ENCODE data around the gene VWA8. TPM values are rescaled to one million over a fixed set of nuclear protein-coding genes. Genes with fewer than 3 reads are reported as not detected.
"Not testable (repeated sequence)": the region's sequence is repeated elsewhere in the genome, so short reads cannot be mapped to it uniquely, and the experiment has no call there.

VWA8 gene
- total RNA-seq, 2 experiments from 2014 or later: 21.7 to 26.2 TPM

- no peak overlapping the region for H3K4me3 Mint-ChIP-seq
- ATAC-seq (peak; percentile 93), DNase-seq (peak; percentile 69)
- intact Hi-C loops (cut with DNase I, micrococcal nuclease): loop anchor here (1.0 to 10.0 kb wide), 3 partner anchors 15 to 314 kb away; partner anchors contain the start of gene VWA8 (in 1 of the 2)
- H3K36me3 Mint-ChIP-seq (ENCODE audit: low read depth): peaks cover 22% of the 10 kb centered on the region
- no peaks in the 10 kb centered on the region for H3K27me3 Mint-ChIP-seq
- ChIA-PET POLR2A (interaction anchor here (0.5 to 1.2 kb wide), 6 partner anchors 10 to 852 kb away, joined by 3 to 7 read pairs (median 5); partner anchors contain the start of gene DGKH), CTCF (interaction anchor here (0.7 to 1.9 kb wide), 6 partner anchors 11 to 442 kb away, joined by 3 to 11 read pairs (median 3); no protein-coding TSS in a partner anchor)
- no peaks in the 10 kb centered on the region for H3K9me3 Mint-ChIP-seq (ENCODE audit: low read depth)
- peaks cover 19% of the 10 kb centered on the region for H3K4me1 Mint-ChIP-seq
- no peak overlapping the region for H3K27ac Mint-ChIP-seq
Measured at GRCh38 chr13:41900918-41901317, 60.0 kb downstream of the VWA8 start.

GRCh38 chr13:41898411-41898810, 62.5 kb downstream of the VWA8 start:
- DNase-seq; CTCF ChIA-PET; H3K9me3 Mint-ChIP-seq (ENCODE audit: low read depth); H3K27ac Mint-ChIP-seq; H3K27me3 Mint-ChIP-seq; ATAC-seq; H3K4me3 Mint-ChIP-seq; intact Hi-C loops (cut with DNase I, micrococcal nuclease); POLR2A ChIA-PET: not testable (repeated sequence)
- Mint-ChIP-seq H3K36me3 (ENCODE audit: low read depth) (peaks cover 22% of the 10 kb centered on the region), H3K4me1 (peaks cover 11% of the 10 kb centered on the region)

GRCh38 chr13:41897126-41897525, 63.8 kb downstream of the VWA8 start:
- CTCF ChIA-PET: interaction anchor here (0.5 to 1.4 kb wide), 6 partner anchors 16 to 258 kb away, joined by 3 to 4 read pairs (median 3); no protein-coding TSS in a partner anchor

GRCh38 chr13:41895478-41895877, 65.4 kb downstream of the VWA8 start:
- H3K27me3 Mint-ChIP-seq: no peaks in the 10 kb centered on the region
- H3K27ac Mint-ChIP-seq: no peak overlapping the region
- no peaks in the 10 kb centered on the region for H3K9me3 Mint-ChIP-seq (ENCODE audit: low read depth)
- ChIA-PET POLR2A (no interaction called here), CTCF (interaction anchor here (1.5 kb wide), 1 partner anchor 9 kb away, joined by 7 read pairs; no protein-coding TSS in a partner anchor)
- no peak overlapping the region for H3K4me3 Mint-ChIP-seq
- no peaks in the 10 kb centered on the region for H3K4me1 Mint-ChIP-seq
- intact Hi-C loops (cut with DNase I, micrococcal nuclease): no loop called here
- peaks cover 33% of the 10 kb centered on the region for H3K36me3 Mint-ChIP-seq (ENCODE audit: low read depth)
- DNase-seq (no peak), ATAC-seq (no peak)

More at GRCh38 chr13:41897126-41897525, 63.8 kb downstream of the VWA8 start:
- intact Hi-C loops (cut with DNase I, micrococcal nuclease): no loop called here
- POLR2A ChIA-PET: no interaction called here
- H3K36me3 Mint-ChIP-seq (ENCODE audit: low read depth): peaks cover 24% of the 10 kb centered on the region
- no peaks in the 10 kb centered on the region for H3K27me3 Mint-ChIP-seq
- H3K4me3 Mint-ChIP-seq: no peak overlapping the region
- peaks cover 9% of the 10 kb centered on the region for H3K4me1 Mint-ChIP-seq
- H3K9me3 Mint-ChIP-seq (ENCODE audit: low read depth): no peaks in the 10 kb centered on the region
- no peak for ATAC-seq
- H3K27ac Mint-ChIP-seq: no peak overlapping the region
- no peak for DNase-seq

- H3K4me3 Mint-ChIP-seq: no peak overlapping the region
- no peak overlapping the region for H3K27ac Mint-ChIP-seq
- H3K36me3 Mint-ChIP-seq (ENCODE audit: low read depth): peaks cover 44% of the 10 kb centered on the region
- H3K27me3 Mint-ChIP-seq: no peaks in the 10 kb centered on the region
- peaks cover 6% of the 10 kb centered on the region for H3K4me1 Mint-ChIP-seq
- CTCF ChIA-PET: interaction anchor here (1.2 to 1.9 kb wide), 2 partner anchors 12 to 16 kb away, joined by 4 to 6 read pairs; no protein-coding TSS in a partner anchor
- no peaks in the 10 kb centered on the region for H3K9me3 Mint-ChIP-seq (ENCODE audit: low read depth)
- no peak for ATAC-seq
- no peak for DNase-seq
- intact Hi-C loops (cut with DNase I, micrococcal nuclease): no loop called here
- POLR2A ChIA-PET: no interaction called here
Measured at GRCh38 chr13:41891119-41891518, 69.8 kb downstream of the VWA8 start.

- POLR2A ChIA-PET: no interaction called here
- Mint-ChIP-seq H3K9me3 (ENCODE audit: low read depth) (peaks cover 7% of the 10 kb centered on the region), H3K4me3 (no peak overlapping the region), H3K4me1 (no peaks in the 10 kb centered on the region), H3K27me3 (no peaks in the 10 kb centered on the region), H3K36me3 (ENCODE audit: low read depth) (peaks cover 58% of the 10 kb centered on the region), H3K27ac (no peak overlapping the region)
- DNase-seq (no peak), ATAC-seq (no peak)
- CTCF ChIA-PET: no interaction called here
- intact Hi-C loops (cut with DNase I, micrococcal nuclease): no loop called here
Measured at GRCh38 chr13:41883147-41883546, 77.8 kb downstream of the VWA8 start.

- CTCF ChIA-PET; H3K27ac Mint-ChIP-seq; DNase-seq; H3K27me3 Mint-ChIP-seq; H3K4me1 Mint-ChIP-seq; H3K9me3 Mint-ChIP-seq (ENCODE audit: low read depth); POLR2A ChIA-PET; intact Hi-C loops (cut with DNase I, micrococcal nuclease); ATAC-seq; H3K4me3 Mint-ChIP-seq: not testable (repeated sequence)
- peaks cover 49% of the 10 kb centered on the region for H3K36me3 Mint-ChIP-seq (ENCODE audit: low read depth)
Measured at GRCh38 chr13:41881890-41882289, 79.0 kb downstream of the VWA8 start.

- Mint-ChIP-seq H3K4me3 (no peak overlapping the region), H3K9me3 (ENCODE audit: low read depth) (peaks cover 7% of the 10 kb centered on the region), H3K27me3 (no peaks in the 10 kb centered on the region), H3K27ac (no peak overlapping the region), H3K36me3 (ENCODE audit: low read depth) (peaks cover 42% of the 10 kb centered on the region), H3K4me1 (no peaks in the 10 kb centered on the region)
- intact Hi-C loops (cut with DNase I, micrococcal nuclease): no loop called here
- ATAC-seq: no peak
- ChIA-PET POLR2A (no interaction called here), CTCF (interaction anchor here (0.6 kb wide), 1 partner anchor 16 kb away, joined by 3 read pairs; no protein-coding TSS in a partner anchor)
- no peak for DNase-seq
Measured at GRCh38 chr13:41880966-41881365, 79.9 kb downstream of the VWA8 start.

- H3K36me3 Mint-ChIP-seq (ENCODE audit: low read depth): peaks cover 32% of the 10 kb centered on the region
- peaks cover 4% of the 10 kb centered on the region for H3K4me1 Mint-ChIP-seq
- ATAC-seq: no peak
- H3K27me3 Mint-ChIP-seq: no peaks in the 10 kb centered on the region
- no peak for DNase-seq
- intact Hi-C loops (cut with DNase I, micrococcal nuclease): no loop called here
- no peaks in the 10 kb centered on the region for H3K9me3 Mint-ChIP-seq (ENCODE audit: low read depth)
- ChIA-PET CTCF (interaction anchor here (0.6 to 1.2 kb wide), 3 partner anchors 11 to 258 kb away, joined by 3 to 5 read pairs (median 5); no protein-coding TSS in a partner anchor), POLR2A (no interaction called here)
- no peak overlapping the region for H3K4me3 Mint-ChIP-seq
- H3K27ac Mint-ChIP-seq: no peak overlapping the region
Measured at GRCh38 chr13:41864658-41865057, 96.3 kb downstream of the VWA8 start.

- H3K27ac Mint-ChIP-seq; ATAC-seq; CTCF ChIA-PET; H3K4me1 Mint-ChIP-seq; H3K9me3 Mint-ChIP-seq (ENCODE audit: low read depth); DNase-seq; POLR2A ChIA-PET; H3K27me3 Mint-ChIP-seq; intact Hi-C loops (cut with DNase I, micrococcal nuclease); H3K4me3 Mint-ChIP-seq: not testable (repeated sequence)
- H3K36me3 Mint-ChIP-seq (ENCODE audit: low read depth): peaks cover 45% of the 10 kb centered on the region
Measured at GRCh38 chr13:41862659-41863058, 98.2 kb downstream of the VWA8 start.

- Mint-ChIP-seq H3K27ac (no peak overlapping the region), H3K27me3 (no peaks in the 10 kb centered on the region), H3K36me3 (ENCODE audit: low read depth) (peaks cover 45% of the 10 kb centered on the region), H3K4me3 (no peak overlapping the region), H3K9me3 (ENCODE audit: low read depth) (no peaks in the 10 kb centered on the region), H3K4me1 (peaks cover 4% of the 10 kb centered on the region)
- ChIA-PET CTCF (interaction anchor here (0.8 kb wide), 1 partner anchor 475 kb away, joined by 3 read pairs; no protein-coding TSS in a partner anchor), POLR2A (no interaction called here)
- intact Hi-C loops (cut with DNase I, micrococcal nuclease): no loop called here
- DNase-seq (no peak), ATAC-seq (no peak)
Measured at GRCh38 chr13:41859565-41859964, 101.3 kb downstream of the VWA8 start.

GRCh38 chr13:41858780-41859179, 102.1 kb downstream of the VWA8 start:
- no peaks in the 10 kb centered on the region for H3K9me3 Mint-ChIP-seq (ENCODE audit: low read depth)
- ChIA-PET CTCF (interaction anchor here (0.8 kb wide), 1 partner anchor 474 kb away, joined by 3 read pairs; no protein-coding TSS in a partner anchor), POLR2A (interaction anchor here (0.6 kb wide), 1 partner anchor 18 kb away, joined by 4 read pairs; no protein-coding TSS in a partner anchor)
- peaks cover 1% of the 10 kb centered on the region for H3K4me1 Mint-ChIP-seq
- intact Hi-C loops (cut with DNase I, micrococcal nuclease): no loop called here
- H3K27me3 Mint-ChIP-seq: no peaks in the 10 kb centered on the region
- H3K36me3 Mint-ChIP-seq (ENCODE audit: low read depth): peaks cover 44% of the 10 kb centered on the region
- H3K4me3 Mint-ChIP-seq: no peak overlapping the region
- DNase-seq (peak; percentile 44), ATAC-seq (peak; percentile 81)
- no peak overlapping the region for H3K27ac Mint-ChIP-seq
